ENCODE measurements around the gene TMEM161A.

TMEM161A gene

GRCh38 chr19:19095691-19096090, 42.6 kb downstream of the TMEM161A start:
- DNase-seq, result no peak

- no peak for DNase-seq
Measured at GRCh38 chr19:19094513-19094912, 43.8 kb downstream of the TMEM161A start.

GRCh38 chr19:19087676-19088075, 50.6 kb downstream of the TMEM161A start:
- DNase-seq, result no peak

GRCh38 chr19:19083413-19084178, 54.7 kb downstream of the TMEM161A start:
- no peak for DNase-seq

GRCh38 chr19:19081642-19082151, 56.6 kb downstream of the TMEM161A start:
- no peak for DNase-seq

- no peak for DNase-seq
Measured at GRCh38 chr19:19079571-19079970, 58.7 kb downstream of the TMEM161A start.

- DNase-seq, result no peak
Measured at GRCh38 chr19:19078801-19079200, 59.5 kb downstream of the TMEM161A start.

- peak; percentile 93 for DNase-seq
Measured at GRCh38 chr19:19077103-19077502, 61.2 kb downstream of the TMEM161A start.

GRCh38 chr19:19076476-19076875, 61.8 kb downstream of the TMEM161A start:
- no peak for DNase-seq

- no peak for DNase-seq
Measured at GRCh38 chr19:19075126-19075525, 63.2 kb downstream of the TMEM161A start.

GRCh38 chr19:19074196-19074882, 63.9 kb downstream of the TMEM161A start:
- DNase-seq, result peak; percentile 74

GRCh38 chr19:19071897-19072296, 66.4 kb downstream of the TMEM161A start:
- no peak for DNase-seq
